Inflammatory macrophage (primary cell): ENCODE results near the gene ASIC1.

Experiments
- DNase-seq, 2 donors: peaks; one replicate each; pipeline ENCODE4 v3.0.0-alpha.2; 2020 to 2022

ASIC1 gene

GRCh38 chr12:50041062-50041860 lies 16.1 kb upstream of the ASIC1 start:
- DNase-seq, result no peak

- DNase-seq, result no peak
These were observed 15.4 kb upstream of the ASIC1 start for GRCh38 chr12:50041962-50042361.

- no peak for DNase-seq
These were observed 14.7 kb upstream of the ASIC1 start for GRCh38 chr12:50042693-50043092.

GRCh38 chr12:50043308-50043707 lies 14.1 kb upstream of the ASIC1 start:
- no peak for DNase-seq

GRCh38 chr12:50043854-50044253 lies 13.5 kb upstream of the ASIC1 start:
- DNase-seq, result peak in 1 of 2 donors; percentile 28

GRCh38 chr12:50047693-50048250 lies 9.6 kb upstream of the ASIC1 start:
- no peak for DNase-seq

- DNase-seq, result no peak
These were observed 7.9 kb upstream of the ASIC1 start for GRCh38 chr12:50049254-50050118.

GRCh38 chr12:50050119-50050385 lies 7.3 kb upstream of the ASIC1 start:
- no peak for DNase-seq

GRCh38 chr12:50050410-50051098 lies 6.8 kb upstream of the ASIC1 start:
- DNase-seq, result peak; percentile 72 to 75

- DNase-seq, result no peak
These were observed 6.1 kb upstream of the ASIC1 start for GRCh38 chr12:50051101-50051806.

- no peak for DNase-seq
These were observed 4.9 kb upstream of the ASIC1 start for GRCh38 chr12:50052544-50052943.

- DNase-seq, result no peak
These were observed 4.4 kb upstream of the ASIC1 start for GRCh38 chr12:50052964-50053363.

GRCh38 chr12:50053583-50053982 lies 3.8 kb upstream of the ASIC1 start:
- no peak for DNase-seq

GRCh38 chr12:50055831-50056638 lies 1.4 kb upstream of the ASIC1 start:
- DNase-seq, result peak; percentile 38 to 65

GRCh38 chr12:50056639-50056976 lies 788 bp upstream of the ASIC1 start:
- no peak for DNase-seq

- no peak for DNase-seq
These were observed 687 bp downstream of the ASIC1 start for GRCh38 chr12:50057896-50058670.

- DNase-seq, result no peak
These were observed 1.4 kb downstream of the ASIC1 start for GRCh38 chr12:50058743-50059312.

GRCh38 chr12:50059440-50060119 lies 2.2 kb downstream of the ASIC1 start:
- peak; percentile 40 to 74 for DNase-seq

GRCh38 chr12:50060120-50060468 lies 2.7 kb downstream of the ASIC1 start:
- no peak for DNase-seq

- DNase-seq, result peak; percentile 81 to 87
These were observed 3.8 kb downstream of the ASIC1 start for GRCh38 chr12:50061171-50061570.
